Esophagus squamous epithelium (tissue), 5 donors: ENCODE measurements around the gene CDCA7L. TPM values are rescaled to one million over a fixed set of nuclear protein-coding genes. Genes with fewer than 3 reads are reported as not detected.

ENCODE experiments used
- DNase-seq: peaks from one replicate; lab custom pipeline; 2025; lab: John Stamatoyannopoulos, UW
- H3K27ac ChIP-seq, 4 donors: fragments of 200-600 bp; sonication (generic); one replicate each; pipeline ENCODE4 v1.5.1; 2016 to 2019; ENCODE audit warnings: mild to moderate bottlenecking in 1 of 4
- H3K27me3 ChIP-seq, 4 donors: fragments of 200-600 bp; sonication (generic); 1 replicate in 3 of 4; 2 replicates in 1 of 4; pipeline versions ENCODE4 v1.5.1 to v1.6.0; 2017 to 2021; ENCODE audit warnings: antibody characterized with exemption in 1 of 4
- H3K36me3 ChIP-seq, 3 donors: fragments of 200-600 bp; sonication (generic); one replicate each; pipeline ENCODE4 v1.5.1; 2016 to 2019
- H3K4me1 ChIP-seq, 3 donors: fragments of 200-600 bp; sonication (generic); one replicate each; pipeline ENCODE4 v1.5.1; 2017 to 2019
- H3K4me3 ChIP-seq, 4 donors: fragments of 200-600 bp; sonication (generic); 1 replicate in 3 of 4; 2 replicates in 1 of 4; pipeline ENCODE4 v1.5.1; 2016 to 2019; ENCODE audit warnings: mild to moderate bottlenecking in 2 of 4, moderate library complexity in 1 of 4
- H3K9me3 ChIP-seq, 3 donors: fragments of 200-600 bp; sonication (generic); one replicate each; pipeline ENCODE4 v1.5.1; 2016 to 2019
- CTCF ChIP-seq, 6 experiments: fragments of 450-650 bp in 4 of 6; fragments of 200-600 bp in 2 of 6; sonication (generic) in 2 of 6; IDR thresholded peaks; one replicate each; pipeline ENCODE4 v1.5.1; 2016 to 2019; ENCODE audit warnings: antibody characterized with exemption in 6 of 6, mild to moderate bottlenecking in 4 of 6, moderate library complexity in 4 of 6
- POLR2A ChIP-seq, 4 donors: fragments of 450-650 bp; IDR thresholded peaks; one replicate each; pipeline ENCODE4 v1.6.1; 2017; ENCODE audit warnings: antibody characterized with exemption in 4 of 4, mild to moderate bottlenecking in 4 of 4, moderate library complexity in 3 of 4
- WGBS, 2 donors: methylation state at CpG; one replicate each; pipeline ENCODE4 v1.1.5; 2018; 5-methylcytosine and 5-hydroxymethylcytosine counted together
- intact Hi-C: fragments of 100-400 bp; cut with DNase I; formaldehyde crosslinking; loops from one replicate; pipeline ENCODE4 v1.15.0; 2022
- total RNA-seq, 4 donors: library from RNA; depleted of rRNA; stranded (reverse); fragments of >200 nt; gene quantifications; one replicate each; pipeline ENCODE4 v1.1.0, GENCODE V29; 2016
- donor health status: DM: yes; HTN: yes; CAD: no.

CDCA7L gene
- total RNA-seq, 4 donors from 2014 or later, result 5.0 to 21.6 (median 12.8) TPM

DNA sequence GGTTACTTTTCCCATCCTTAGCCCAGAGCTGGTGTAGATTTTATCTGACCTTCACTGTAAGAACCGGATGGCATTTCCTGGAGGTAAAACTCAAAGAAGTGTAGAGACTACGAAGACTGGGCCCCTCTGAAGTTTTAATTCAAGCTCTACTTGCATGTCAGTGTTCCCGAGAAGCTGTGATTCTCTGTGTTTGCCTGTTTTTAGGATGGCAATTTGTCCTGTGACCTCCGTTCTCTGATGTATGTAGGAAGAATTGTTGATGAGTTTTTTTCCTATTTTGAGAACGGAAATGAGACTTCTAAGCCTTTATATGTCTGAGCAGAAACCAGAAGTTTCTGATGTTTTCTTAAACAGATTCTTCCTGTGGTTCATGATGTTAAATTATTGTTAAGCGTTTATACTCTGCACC lies 94.1 kb downstream of the CDCA7L start:
- no peaks in the 10 kb centered on the region for H3K27me3 ChIP-seq
- H3K9me3 ChIP-seq, result no peaks in the 10 kb centered on the region
- WGBS, 2 donors, result 60 to 61% methylated on average over 6 of the region's 6 CpGs

More for the DNA sequence above, 94.1 kb downstream of the CDCA7L start:
- TF ChIP-seq CTCF (IDR thresholded peaks at IDR 0.05), result no peak
- TF ChIP-seq POLR2A (IDR thresholded peaks at IDR 0.05), result no peak
- Histone ChIP-seq H3K4me3 (no peak overlapping the region), H3K4me1 (no peaks in the 10 kb centered on the region), H3K27ac (no peak overlapping the region), H3K36me3 (no peaks in the 10 kb centered on the region)
- no peak for DNase-seq
- intact Hi-C loops, result no loop called here
